ENCODE measurements around the gene EGLN3. TPM values are rescaled to one million over a fixed set of nuclear protein-coding genes. Genes with fewer than 3 reads are reported as not detected.
A peak's percentile ranks its signal among the peaks of the same experiment; 100 is the strongest.

EGLN3 gene
- total RNA-seq, 1 experiment from 2014 or later = 3.2 TPM

GRCh38 chr14:33915682-33916081 is 35.2 kb downstream of the EGLN3 start:
- TF ChIP-seq EZH2 (IDR thresholded peaks at IDR 0.05; ENCODE audit: low read length, unreplicated experiment) = no peak
- no peak for TF ChIP-seq EZH2phosphoT487 (IDR thresholded peaks at IDR 0.05; ENCODE audit: borderline replicate concordance, low read length)
- TF ChIP-seq, protein P1, sequence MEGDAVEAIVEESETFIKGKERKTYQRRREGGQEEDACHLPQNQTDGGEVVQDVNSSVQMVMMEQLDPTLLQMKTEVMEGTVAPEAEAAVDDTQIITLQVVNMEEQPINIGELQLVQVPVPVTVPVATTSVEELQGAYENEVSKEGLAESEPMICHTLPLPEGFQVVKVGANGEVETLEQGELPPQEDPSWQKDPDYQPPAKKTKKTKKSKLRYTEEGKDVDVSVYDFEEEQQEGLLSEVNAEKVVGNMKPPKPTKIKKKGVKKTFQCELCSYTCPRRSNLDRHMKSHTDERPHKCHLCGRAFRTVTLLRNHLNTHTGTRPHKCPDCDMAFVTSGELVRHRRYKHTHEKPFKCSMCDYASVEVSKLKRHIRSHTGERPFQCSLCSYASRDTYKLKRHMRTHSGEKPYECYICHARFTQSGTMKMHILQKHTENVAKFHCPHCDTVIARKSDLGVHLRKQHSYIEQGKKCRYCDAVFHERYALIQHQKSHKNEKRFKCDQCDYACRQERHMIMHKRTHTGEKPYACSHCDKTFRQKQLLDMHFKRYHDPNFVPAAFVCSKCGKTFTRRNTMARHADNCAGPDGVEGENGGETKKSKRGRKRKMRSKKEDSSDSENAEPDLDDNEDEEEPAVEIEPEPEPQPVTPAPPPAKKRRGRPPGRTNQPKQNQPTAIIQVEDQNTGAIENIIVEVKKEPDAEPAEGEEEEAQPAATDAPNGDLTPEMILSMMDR (conservative IDR thresholded peaks at IDR 0.05; ENCODE audit: low read depth, low read length) = no peak
- no TSS peak for BruUV-seq (replicated peaks)
- Histone ChIP-seq H3K4me3 (ENCODE audit: low read length) (no peak overlapping the region), H3F3A (ENCODE audit: low read length, unreplicated experiment) (no peaks in the 10 kb centered on the region), H3K36me3 (ENCODE audit: low read depth, low read length) (no peaks in the 10 kb centered on the region), H3K4me2 (ENCODE audit: low read length) (no peak overlapping the region), H3K27ac (ENCODE audit: low read length) (no peak overlapping the region), H3K9ac (ENCODE audit: low read length) (no peak overlapping the region), H3K4me1 (ENCODE audit: insufficient read depth, low read length) (peaks cover 23% of the 10 kb centered on the region), H3K9me3 (ENCODE audit: low read length) (no peaks in the 10 kb centered on the region), H3K9me2 (replicated peaks; ENCODE audit: low read length) (no peaks in the 10 kb centered on the region), H3K79me2 (ENCODE audit: low read length) (no peaks in the 10 kb centered on the region), H4K20me1 (ENCODE audit: low read length) (no peaks in the 10 kb centered on the region), H2AFZ (ENCODE audit: low read length) (no peak overlapping the region), H3K27me3 (ENCODE audit: low read length) (no peaks in the 10 kb centered on the region)
- DNase-seq (no peak), ATAC-seq (no peak)
- CTCF ChIA-PET = no interaction called here
- intact Hi-C loops (cut with micrococcal nuclease) = no loop called here
- POLR2A ChIA-PET (ENCODE audit: unreplicated experiment) = no interaction called here

DNA sequence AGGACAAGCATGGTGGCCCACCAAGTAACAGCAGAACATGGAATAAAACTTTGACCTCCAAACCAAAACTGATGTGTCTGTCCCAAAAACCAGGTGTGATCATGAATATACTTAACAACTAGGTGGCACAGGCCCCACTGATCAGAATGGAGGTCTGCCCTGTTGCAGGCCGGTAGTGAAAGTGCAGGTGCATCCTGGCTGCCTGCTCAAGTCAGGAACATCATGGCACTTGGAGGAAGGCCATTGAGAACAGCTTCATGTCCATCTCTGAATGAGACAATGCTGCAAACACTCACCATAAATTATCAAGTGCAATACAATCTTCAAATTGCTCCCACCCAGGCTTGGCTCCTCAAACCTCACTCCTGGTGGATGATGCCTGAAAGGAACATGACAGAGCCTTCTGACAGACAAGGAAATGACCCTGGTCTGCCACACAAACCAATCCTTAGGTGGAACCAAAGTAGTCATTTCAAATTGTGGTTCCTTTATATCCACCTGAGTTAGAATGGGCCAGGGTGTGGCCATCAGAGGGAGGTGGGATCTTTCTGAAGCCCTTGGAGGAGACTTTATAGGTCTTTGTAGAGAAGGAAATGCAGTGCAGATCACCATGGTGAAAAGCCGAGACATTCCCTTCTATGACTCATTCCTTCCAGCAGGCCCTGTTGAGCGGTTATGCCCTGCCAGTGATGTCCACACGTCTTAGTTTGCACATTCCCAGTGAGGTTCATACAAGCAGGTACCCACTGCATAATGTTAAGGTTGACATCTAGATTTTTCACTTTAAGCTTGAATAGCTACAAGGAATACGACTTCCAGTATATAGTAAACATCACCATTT is 36.0 kb downstream of the EGLN3 start:
- H3K9me3 ChIP-seq (ENCODE audit: low read length) = no peaks in the 10 kb centered on the region
- no peak overlapping the region for H3K9ac ChIP-seq (ENCODE audit: low read length)
- TF ChIP-seq, protein P1 (conservative IDR thresholded peaks at IDR 0.05; ENCODE audit: low read depth, low read length) = no peak
- TF ChIP-seq EZH2phosphoT487 (IDR thresholded peaks at IDR 0.05; ENCODE audit: borderline replicate concordance, low read length) (no peak), EZH2 (IDR thresholded peaks at IDR 0.05; ENCODE audit: low read length, unreplicated experiment) (no peak)
- H3F3A ChIP-seq (ENCODE audit: low read length, unreplicated experiment) = no peaks in the 10 kb centered on the region
- no peak overlapping the region for H2AFZ ChIP-seq (ENCODE audit: low read length)
- H3K9me2 ChIP-seq (replicated peaks; ENCODE audit: low read length) = no peaks in the 10 kb centered on the region
- no peak overlapping the region for H3K4me3 ChIP-seq (ENCODE audit: low read length)
- ChIA-PET POLR2A (ENCODE audit: unreplicated experiment) (no interaction called here), CTCF (no interaction called here)
- no peaks in the 10 kb centered on the region for H4K20me1 ChIP-seq (ENCODE audit: low read length)
- peaks cover 23% of the 10 kb centered on the region for H3K4me1 ChIP-seq (ENCODE audit: insufficient read depth, low read length)
- BruUV-seq (replicated peaks) = no TSS peak
- intact Hi-C loops (cut with micrococcal nuclease) = no loop called here
- no peak overlapping the region for H3K4me2 ChIP-seq (ENCODE audit: low read length)
- ATAC-seq (peak; percentile 90), DNase-seq (peak; percentile 79)
- H3K27me3 ChIP-seq (ENCODE audit: low read length) = no peaks in the 10 kb centered on the region
- H3K36me3 ChIP-seq (ENCODE audit: low read depth, low read length) = no peaks in the 10 kb centered on the region
- H3K27ac ChIP-seq (ENCODE audit: low read length) = no peak overlapping the region
- H3K79me2 ChIP-seq (ENCODE audit: low read length) = no peaks in the 10 kb centered on the region

DNA sequence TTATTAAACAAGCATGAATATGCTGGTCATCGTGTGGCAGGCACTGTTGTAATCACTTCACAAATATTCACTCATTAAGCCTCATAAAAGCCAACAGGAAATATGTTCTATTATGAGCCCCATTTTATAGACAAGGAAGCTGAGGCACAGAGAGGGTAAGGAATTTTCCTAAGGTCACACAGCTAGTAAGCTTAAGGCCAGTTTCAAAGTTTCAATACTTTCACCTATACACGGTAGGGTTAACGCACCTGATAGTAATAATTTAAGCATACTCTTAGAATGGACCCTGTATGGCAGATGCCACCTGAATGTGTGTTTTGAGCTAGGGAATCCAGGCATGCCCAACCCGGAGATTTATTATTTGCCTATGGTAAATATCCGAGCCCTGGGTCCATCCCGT is 39.8 kb downstream of the EGLN3 start:
- no peak for DNase-seq
- intact Hi-C loops (cut with micrococcal nuclease) = no loop called here
- H3F3A ChIP-seq (ENCODE audit: low read length, unreplicated experiment) = no peaks in the 10 kb centered on the region
- no peaks in the 10 kb centered on the region for H3K27me3 ChIP-seq (ENCODE audit: low read length)
- TF ChIP-seq EZH2 (IDR thresholded peaks at IDR 0.05; ENCODE audit: low read length, unreplicated experiment) (no peak), EZH2phosphoT487 (IDR thresholded peaks at IDR 0.05; ENCODE audit: borderline replicate concordance, low read length) (no peak)
- TF ChIP-seq, protein P1 (conservative IDR thresholded peaks at IDR 0.05; ENCODE audit: low read depth, low read length) = no peak
- ATAC-seq = no peak
- H3K79me2 ChIP-seq (ENCODE audit: low read length) = no peaks in the 10 kb centered on the region
- ChIA-PET POLR2A (ENCODE audit: unreplicated experiment) (no interaction called here), CTCF (no interaction called here)
- no peak overlapping the region for H3K4me2 ChIP-seq (ENCODE audit: low read length)
- H2AFZ ChIP-seq (ENCODE audit: low read length) = no peak overlapping the region
- H3K4me1 ChIP-seq (ENCODE audit: insufficient read depth, low read length) = peaks cover 11% of the 10 kb centered on the region
- no peaks in the 10 kb centered on the region for H3K9me3 ChIP-seq (ENCODE audit: low read length)
- no peaks in the 10 kb centered on the region for H3K9me2 ChIP-seq (replicated peaks; ENCODE audit: low read length)
- BruUV-seq (replicated peaks) = no TSS peak
- H4K20me1 ChIP-seq (ENCODE audit: low read length) = no peaks in the 10 kb centered on the region
- no peak overlapping the region for H3K27ac ChIP-seq (ENCODE audit: low read length)
- no peak overlapping the region for H3K9ac ChIP-seq (ENCODE audit: low read length)
- no peaks in the 10 kb centered on the region for H3K36me3 ChIP-seq (ENCODE audit: low read depth, low read length)
- no peak overlapping the region for H3K4me3 ChIP-seq (ENCODE audit: low read length)

Measured in PC-3 (cell line).